ENCODE measurements around the gene ABCC2. TPM values are rescaled to one million over a fixed set of nuclear protein-coding genes. Genes with fewer than 3 reads are reported as not detected.

Gene ABCC2
- total and polyA plus RNA-seq, 2 experiments from 2014 or later = 0.45 to 2.4 TPM

GRCh38 chr10:99787782-99788445 lies 5.5 kb downstream of the ABCC2 start (continued):
- TF ChIP-seq REST (IDR thresholded peaks at IDR 0.05; ENCODE audit: unreplicated experiment) = no peak

- H3K79me2 ChIP-seq (replicated peaks; ENCODE audit: insufficient read depth) = no peaks in the 10 kb centered on the region
- ATAC-seq (no peak), DNase-seq (ENCODE audit: low spot score) (no peak)
- H3K4me1 ChIP-seq (ENCODE audit: insufficient read depth) = peaks cover 8% of the 10 kb centered on the region; the same call in 1 of the 2 replicates
- H3K9me3 Mint-ChIP-seq = no peaks in the 10 kb centered on the region; the same call in 2 of the 3 replicates
- no peaks in the 10 kb centered on the region for H3K27me3 ChIP-seq (ENCODE audit: insufficient read depth)
- no peak overlapping the region for H2AFZ ChIP-seq
- peaks cover 2% of the 10 kb centered on the region; the same call in 1 of the 3 replicates for H3K36me3 Mint-ChIP-seq (ENCODE audit: low read depth)
- no peak overlapping the region for H3K27ac Mint-ChIP-seq
- no peak overlapping the region for H3K4me3 ChIP-seq
- no peak overlapping the region for H3K4me3 Mint-ChIP-seq
- no peaks in the 10 kb centered on the region for H3K9me2 ChIP-seq (ENCODE audit: insufficient read depth)
- no peaks in the 10 kb centered on the region for H4K20me1 ChIP-seq (replicated peaks; ENCODE audit: insufficient read depth)
- H3K4me1 Mint-ChIP-seq = peaks cover 18% of the 10 kb centered on the region
- peaks cover 2% of the 10 kb centered on the region for H3K27me3 Mint-ChIP-seq (ENCODE audit: insufficient read depth, low read depth, poor library complexity)
- no peaks in the 10 kb centered on the region for H3F3A ChIP-seq (replicated peaks; ENCODE audit: low read depth)
- H3K36me3 ChIP-seq (ENCODE audit: insufficient read depth) = no peaks in the 10 kb centered on the region
- H3K27ac ChIP-seq (ENCODE audit: low read depth) = no peak overlapping the region
- no peak overlapping the region for H3K4me2 ChIP-seq
- TF ChIP-seq REST (IDR thresholded peaks at IDR 0.05; ENCODE audit: unreplicated experiment) (no peak), ZNF462 (CRISPR knock-in tag; IDR thresholded peaks at IDR 0.05) (no peak), ETS1 (IDR thresholded peaks at IDR 0.05) (no peak), CTCF (conservative IDR thresholded peaks at IDR 0.05; ENCODE audit: low read depth in 2 of 2) (no peak), POLR2AphosphoS5 (IDR thresholded peaks at IDR 0.05; ENCODE audit: low read depth) (no peak)
Measured at GRCh38 chr10:99788598-99789256, 6.3 kb downstream of the ABCC2 start.

All from GM23338 (cell line).